NCI-H1105 treated with DMSO at 0.1 percent for 48 hours (cell line): ENCODE data around the gene MEIG1.
"Not testable (repeated sequence)": the region's sequence is repeated elsewhere in the genome, so short reads cannot be mapped to it uniquely, and the experiment has no call there.

Experiments used
- DNase-seq: peaks from one replicate; lab custom pipeline; 2025; lab: John Stamatoyannopoulos, UW

The MEIG1 gene

GRCh38 chr10:14959221-14960057 is at the start of gene MEIG1:
Gene MEIG1, plus strand, starts transcription at chr10:14959388. Its CDS starts 7,081 bp downstream, at chr10:14966469.
- DNase-seq, result peak; percentile 79

GRCh38 chr10:14910953-14911352 is 48.2 kb upstream of the MEIG1 start:
- no peak for DNase-seq

GRCh38 chr10:14911801-14912200 is 47.4 kb upstream of the MEIG1 start:
- no peak for DNase-seq

GRCh38 chr10:14916600-14916999 is 42.6 kb upstream of the MEIG1 start:
- DNase-seq, result no peak

- no peak for DNase-seq
Observed at GRCh38 chr10:14917827-14918226, 41.4 kb upstream of the MEIG1 start.

- DNase-seq, result no peak
Observed at GRCh38 chr10:14918964-14919363, 40.2 kb upstream of the MEIG1 start.

- no peak for DNase-seq
Observed at GRCh38 chr10:14924013-14924412, 35.2 kb upstream of the MEIG1 start.

GRCh38 chr10:14925268-14925667 is 33.9 kb upstream of the MEIG1 start:
- DNase-seq, result no peak

GRCh38 chr10:14926061-14926470 is 33.1 kb upstream of the MEIG1 start:
- DNase-seq, result no peak

- no peak for DNase-seq
Observed at GRCh38 chr10:14926722-14927416, 32.3 kb upstream of the MEIG1 start.

GRCh38 chr10:14930610-14931009 is 28.6 kb upstream of the MEIG1 start:
- DNase-seq, result no peak

- no peak for DNase-seq
Observed at GRCh38 chr10:14936584-14936983, 22.6 kb upstream of the MEIG1 start.

- not testable (repeated sequence) for DNase-seq
Observed at GRCh38 chr10:14938971-14939370, 20.2 kb upstream of the MEIG1 start.

- not testable (repeated sequence) for DNase-seq
Observed at GRCh38 chr10:14942147-14942949, 16.8 kb upstream of the MEIG1 start.

- DNase-seq, result not testable (repeated sequence)
Observed at GRCh38 chr10:14942950-14943338, 16.2 kb upstream of the MEIG1 start.

- no peak for DNase-seq
Observed at GRCh38 chr10:14945108-14945507, 14.1 kb upstream of the MEIG1 start.

GRCh38 chr10:14947268-14947667 is 11.9 kb upstream of the MEIG1 start:
- no peak for DNase-seq

- no peak for DNase-seq
Observed at GRCh38 chr10:14949291-14949690, 9.9 kb upstream of the MEIG1 start.

- DNase-seq, result no peak
Observed at GRCh38 chr10:14952851-14953423, 6.3 kb upstream of the MEIG1 start.

GRCh38 chr10:14953424-14954000 is 5.7 kb upstream of the MEIG1 start:
- DNase-seq, result peak; percentile 25

- peak; percentile 88 for DNase-seq
Observed at GRCh38 chr10:14954001-14954770, 5.0 kb upstream of the MEIG1 start, which contains the start of gene DCLRE1C. Gene DCLRE1C, minus strand, starts transcription at chr10:14954096. Its CDS starts 86 bp downstream, at chr10:14954010.
